WERI-Rb-1 (cell line): Measurements from ENCODE around the gene CYP2A7.
"Not testable (repeated sequence)": the region's sequence is repeated elsewhere in the genome, so short reads cannot be mapped to it uniquely, and the experiment has no call there.

Experiments
- DNase-seq: peaks from one replicate; pipeline ENCODE4 v3.0.0-alpha.2; 2020
- H3K27ac ChIP-seq: fragments of 250-450 bp; sonication (Bioruptor Pico); 2 replicates; pipeline ENCODE4 v1.5.1; 2020; ENCODE audit warnings: mild to moderate bottlenecking, moderate library complexity
- H3K27me3 ChIP-seq: fragments of 250-450 bp; sonication (Bioruptor Pico); 2 replicates; pipeline ENCODE4 v1.5.1; 2021; ENCODE audit warnings: mild to moderate bottlenecking, low read depth, moderate library complexity; ENCODE audit not compliant: insufficient read depth, severe bottlenecking
- H3K36me3 ChIP-seq: fragments of 250-450 bp; sonication (Bioruptor Pico); 2 replicates; pipeline ENCODE4 v1.5.1; 2020; ENCODE audit warnings: mild to moderate bottlenecking, moderate library complexity
- H3K4me3 ChIP-seq: 2 replicates; pipeline ENCODE4 v1.5.1; 2011; ENCODE audit warnings: low read depth, mild to moderate bottlenecking, control low read depth, low read length
- H3K9me3 ChIP-seq: fragments of 250-450 bp; sonication (Bioruptor Pico); 2 replicates; pipeline ENCODE4 v1.5.1; 2021; ENCODE audit warnings: mild to moderate bottlenecking, moderate library complexity; ENCODE audit not compliant: severe bottlenecking
- TF ChIP-seq, protein P1 (sequence below): IDR thresholded peaks from 2 replicates; pipeline ENCODE4 v1.5.1; 2011; ENCODE audit warnings: low read depth, mild to moderate bottlenecking, control low read depth, inconsistent platforms, low read length

CYP2A7 gene, protein sequence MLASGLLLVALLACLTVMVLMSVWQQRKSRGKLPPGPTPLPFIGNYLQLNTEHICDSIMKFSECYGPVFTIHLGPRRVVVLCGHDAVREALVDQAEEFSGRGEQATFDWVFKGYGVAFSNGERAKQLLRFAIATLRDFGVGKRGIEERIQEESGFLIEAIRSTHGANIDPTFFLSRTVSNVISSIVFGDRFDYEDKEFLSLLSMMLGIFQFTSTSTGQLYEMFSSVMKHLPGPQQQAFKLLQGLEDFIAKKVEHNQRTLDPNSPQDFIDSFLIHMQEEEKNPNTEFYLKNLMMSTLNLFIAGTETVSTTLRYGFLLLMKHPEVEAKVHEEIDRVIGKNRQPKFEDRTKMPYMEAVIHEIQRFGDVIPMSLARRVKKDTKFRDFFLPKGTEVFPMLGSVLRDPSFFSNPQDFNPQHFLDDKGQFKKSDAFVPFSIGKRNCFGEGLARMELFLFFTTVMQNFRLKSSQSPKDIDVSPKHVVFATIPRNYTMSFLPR

DNA sequence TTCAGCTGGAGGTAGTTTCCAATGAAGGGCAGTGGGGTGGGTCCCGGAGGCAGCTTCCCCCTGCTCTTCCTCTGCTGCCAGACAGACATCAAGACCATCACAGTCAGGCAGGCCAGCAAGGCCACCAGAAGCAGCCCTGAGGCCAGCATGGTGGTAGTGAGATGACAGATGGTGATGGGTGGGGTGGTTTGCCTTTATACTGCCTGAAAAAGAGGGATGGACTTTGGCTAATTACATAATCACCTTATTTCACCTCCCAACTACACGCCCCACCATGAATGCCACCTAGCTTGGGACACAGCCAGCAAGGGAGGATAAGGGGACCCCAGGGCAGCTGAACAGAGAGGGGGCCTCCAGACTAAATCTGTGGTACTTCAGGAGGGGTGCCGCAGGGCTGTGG is at the start of gene CYP2A7:
Gene CYP2A7 (minus strand): TSS at position 170 of the 400 bp plus-strand sequence. CDS start 21 bp downstream, at position 149.
- not testable (repeated sequence) for H3K27ac ChIP-seq, H3K27me3 ChIP-seq, H3K36me3 ChIP-seq, H3K9me3 ChIP-seq, H3K4me3 ChIP-seq
- DNase-seq: peak; percentile 33

DNA sequence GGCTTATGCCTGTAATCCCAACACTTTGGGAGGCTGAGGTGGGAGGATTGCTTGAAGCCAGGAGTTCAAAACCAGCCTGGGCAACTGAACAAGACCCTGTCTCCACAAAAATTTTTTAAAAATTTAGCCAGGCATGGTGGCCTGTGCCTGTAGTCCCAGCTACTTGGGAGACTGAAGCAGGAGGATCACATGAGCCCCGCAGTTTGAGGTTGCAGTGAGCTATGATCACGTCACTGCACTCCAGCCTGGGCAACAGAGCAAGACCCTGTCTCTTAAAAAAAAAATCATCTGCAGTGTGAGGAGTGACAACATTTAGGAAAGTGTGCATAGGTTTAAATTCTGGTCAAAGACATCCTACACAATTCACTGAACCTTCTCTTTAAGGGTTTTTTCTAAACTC is 48.8 kb upstream of the CYP2A7 start:
- not testable (repeated sequence) for H3K9me3 ChIP-seq, DNase-seq, H3K4me3 ChIP-seq, H3K36me3 ChIP-seq, H3K27ac ChIP-seq, H3K27me3 ChIP-seq

DNA sequence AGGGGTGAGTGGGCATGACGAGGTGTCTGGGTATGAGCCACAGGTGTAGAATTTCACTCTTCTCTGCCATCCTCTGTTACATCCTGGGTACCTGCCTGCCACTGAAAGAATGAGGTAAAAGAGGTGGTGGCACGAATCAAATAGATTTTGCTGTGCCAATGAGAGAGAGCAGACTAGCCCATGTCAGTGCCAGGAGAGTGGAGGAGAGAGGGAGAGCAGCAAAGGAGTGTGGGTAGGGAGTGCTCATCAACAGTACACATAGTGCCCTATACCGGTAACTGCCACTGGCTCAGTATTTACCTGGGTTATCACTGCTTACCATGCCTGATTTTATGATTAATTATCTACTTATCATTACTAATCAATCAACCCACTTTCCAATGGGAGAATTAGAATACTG is 47.9 kb upstream of the CYP2A7 start:
- not testable (repeated sequence) for DNase-seq, H3K4me3 ChIP-seq, H3K9me3 ChIP-seq, H3K36me3 ChIP-seq, H3K27me3 ChIP-seq, H3K27ac ChIP-seq

DNA sequence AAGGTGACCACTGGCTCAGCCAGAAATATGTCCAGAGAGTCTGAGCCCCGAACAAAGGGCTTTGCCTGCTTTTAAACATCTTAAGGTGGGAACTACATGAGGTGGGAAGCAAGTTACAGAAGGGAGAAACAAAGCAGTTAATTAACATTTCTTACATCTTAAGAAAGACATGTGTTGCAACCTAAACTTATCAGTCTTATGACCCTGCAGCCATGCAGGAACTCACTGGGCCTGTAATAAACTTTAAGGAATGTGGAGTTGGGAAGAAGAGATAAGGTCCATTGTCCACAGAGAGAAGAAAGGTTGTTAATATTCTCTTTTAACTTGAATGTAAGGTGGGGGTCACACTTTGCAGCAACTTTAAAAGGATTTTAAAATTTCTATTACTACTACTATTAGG is 46.8 kb upstream of the CYP2A7 start:
- TF ChIP-seq, protein P1, sequence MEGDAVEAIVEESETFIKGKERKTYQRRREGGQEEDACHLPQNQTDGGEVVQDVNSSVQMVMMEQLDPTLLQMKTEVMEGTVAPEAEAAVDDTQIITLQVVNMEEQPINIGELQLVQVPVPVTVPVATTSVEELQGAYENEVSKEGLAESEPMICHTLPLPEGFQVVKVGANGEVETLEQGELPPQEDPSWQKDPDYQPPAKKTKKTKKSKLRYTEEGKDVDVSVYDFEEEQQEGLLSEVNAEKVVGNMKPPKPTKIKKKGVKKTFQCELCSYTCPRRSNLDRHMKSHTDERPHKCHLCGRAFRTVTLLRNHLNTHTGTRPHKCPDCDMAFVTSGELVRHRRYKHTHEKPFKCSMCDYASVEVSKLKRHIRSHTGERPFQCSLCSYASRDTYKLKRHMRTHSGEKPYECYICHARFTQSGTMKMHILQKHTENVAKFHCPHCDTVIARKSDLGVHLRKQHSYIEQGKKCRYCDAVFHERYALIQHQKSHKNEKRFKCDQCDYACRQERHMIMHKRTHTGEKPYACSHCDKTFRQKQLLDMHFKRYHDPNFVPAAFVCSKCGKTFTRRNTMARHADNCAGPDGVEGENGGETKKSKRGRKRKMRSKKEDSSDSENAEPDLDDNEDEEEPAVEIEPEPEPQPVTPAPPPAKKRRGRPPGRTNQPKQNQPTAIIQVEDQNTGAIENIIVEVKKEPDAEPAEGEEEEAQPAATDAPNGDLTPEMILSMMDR: no peak
- no peak for DNase-seq

DNA sequence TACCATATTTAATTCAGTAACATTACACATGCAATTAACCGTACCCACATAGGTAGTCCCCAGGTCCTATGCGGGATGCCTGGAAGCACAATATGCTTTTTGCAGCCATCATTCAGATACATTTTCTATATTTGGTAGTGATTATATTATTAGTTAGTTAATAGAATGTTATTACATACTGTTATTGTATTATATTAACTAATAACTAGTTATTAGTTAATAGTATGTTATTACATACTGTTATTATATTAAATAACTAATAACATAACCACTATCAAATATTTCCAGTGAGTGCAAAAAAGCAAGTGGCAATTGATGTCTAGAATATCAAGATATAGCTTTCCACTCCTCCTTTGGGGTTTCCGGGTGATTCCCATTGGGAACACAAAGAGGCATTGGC is 45.5 kb upstream of the CYP2A7 start:
- TF ChIP-seq, protein P1: no peak
- Histone ChIP-seq H3K27ac (no peak overlapping the region), H3K36me3 (no peaks in the 10 kb centered on the region), H3K27me3 (no peaks in the 10 kb centered on the region), H3K9me3 (no peaks in the 10 kb centered on the region), H3K4me3 (no peak overlapping the region)
- DNase-seq: no peak

More for the DNA sequence above, 46.8 kb upstream of the CYP2A7 start:
- Histone ChIP-seq H3K27ac (no peak overlapping the region), H3K27me3 (no peaks in the 10 kb centered on the region), H3K9me3 (no peaks in the 10 kb centered on the region), H3K4me3 (no peak overlapping the region), H3K36me3 (no peaks in the 10 kb centered on the region)

DNA sequence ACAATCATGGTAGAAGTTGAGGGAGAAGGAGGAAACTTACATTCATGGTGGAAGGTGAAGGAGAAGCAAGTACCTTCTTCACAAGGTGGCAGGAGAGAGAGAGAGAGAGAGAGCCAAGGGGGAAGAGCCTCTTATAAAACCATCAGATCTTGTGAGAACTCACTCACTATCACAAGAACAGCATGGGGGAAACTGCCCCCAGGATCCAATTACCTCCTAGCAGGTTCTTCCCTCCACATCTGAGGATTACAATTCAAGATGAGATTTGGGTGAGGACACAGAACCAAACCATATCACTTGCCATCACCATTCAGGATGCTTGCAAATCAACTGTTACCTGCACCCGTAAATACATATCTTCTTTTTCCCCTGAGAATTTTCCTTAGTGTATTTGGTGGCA is 44.2 kb upstream of the CYP2A7 start:
- not testable (repeated sequence) for H3K36me3 ChIP-seq, H3K27me3 ChIP-seq, H3K9me3 ChIP-seq, H3K4me3 ChIP-seq, DNase-seq, H3K27ac ChIP-seq

DNA sequence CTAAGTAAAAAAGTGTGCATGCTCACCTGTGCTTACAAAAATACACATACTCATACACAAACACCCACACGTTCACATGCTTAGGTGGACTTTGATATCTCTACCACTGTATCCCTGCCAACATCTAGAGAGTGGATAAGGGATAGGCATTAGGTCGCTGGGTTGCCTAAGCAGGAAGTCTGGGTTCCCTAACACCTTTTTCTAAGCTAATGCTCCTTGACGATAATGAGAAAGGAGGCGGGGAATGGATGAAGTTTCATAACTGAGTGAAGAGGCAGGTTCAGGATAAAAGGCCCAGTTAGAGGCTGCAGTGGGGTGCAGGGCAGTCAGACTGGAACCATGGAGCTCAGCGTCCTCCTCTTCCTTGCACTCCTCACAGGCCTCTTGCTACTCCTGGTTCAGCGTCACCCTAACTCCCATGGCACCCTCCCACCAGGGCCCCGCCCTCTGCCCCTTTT is 41.9 kb upstream of the CYP2A7 start:
- no peak overlapping the region for H3K27ac ChIP-seq
- no peak for DNase-seq
- H3K4me3 ChIP-seq: no peak overlapping the region
- no peaks in the 10 kb centered on the region for H3K9me3 ChIP-seq
- H3K36me3 ChIP-seq: no peaks in the 10 kb centered on the region
- TF ChIP-seq, protein P1: no peak
- H3K27me3 ChIP-seq: no peaks in the 10 kb centered on the region

DNA sequence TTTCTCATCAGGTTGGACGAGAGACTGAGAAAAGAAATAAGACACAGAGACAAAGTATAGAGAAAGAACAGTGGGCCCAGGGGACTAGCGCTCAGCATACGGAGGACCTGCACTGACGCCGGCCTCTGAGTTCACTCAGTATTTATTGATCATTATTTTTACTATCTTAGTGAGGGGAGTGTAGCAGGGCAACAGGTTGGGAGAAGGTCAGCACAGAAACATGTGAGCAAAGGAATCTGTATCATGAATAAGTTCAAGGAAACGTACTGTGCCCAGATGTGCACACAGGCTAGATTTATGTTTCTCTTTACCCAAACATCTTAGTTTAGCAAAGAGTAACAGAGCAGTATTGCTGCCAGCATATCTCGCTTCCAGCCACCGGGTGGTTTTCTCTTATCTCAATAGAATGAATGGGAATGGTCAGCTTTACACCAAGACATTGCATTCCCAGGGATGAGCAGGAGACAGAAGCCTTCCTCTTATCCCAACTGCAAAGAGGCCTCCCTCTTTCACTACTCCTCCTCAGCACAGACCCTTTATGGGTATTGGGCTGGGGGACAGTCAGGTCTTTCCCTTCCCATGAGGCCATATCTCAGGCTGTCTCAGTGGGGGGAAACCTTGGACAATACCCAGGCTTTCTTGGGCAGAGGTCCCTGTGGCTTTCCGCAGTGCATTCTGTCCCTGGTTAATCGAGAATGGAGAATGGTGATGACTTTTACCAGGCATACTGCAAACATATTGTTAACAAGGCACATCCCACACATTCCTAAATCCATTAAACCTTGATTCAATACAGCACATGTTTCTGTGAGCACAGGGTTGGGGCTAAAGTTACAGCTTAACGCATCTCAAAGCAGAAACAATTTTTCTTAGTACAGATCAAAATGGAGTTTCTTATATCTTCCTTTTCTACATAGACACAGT is 40.5 kb upstream of the CYP2A7 start:
- not testable (repeated sequence) for H3K27ac ChIP-seq, H3K9me3 ChIP-seq, H3K27me3 ChIP-seq, H3K4me3 ChIP-seq, H3K36me3 ChIP-seq, DNase-seq
